Testis (tissue), 2 donors: ENCODE data around the gene KIAA0753.

Source experiments
- POLR2A ChIP-seq: fragments of 450-650 bp; IDR thresholded peaks from one replicate; pipeline ENCODE4 v1.6.1; 2017; ENCODE audit warnings: antibody characterized with exemption, mild to moderate bottlenecking, moderate library complexity
- TF ChIP-seq, protein P1 (sequence below), 3 experiments: fragments of 450-650 bp in 2 of 3; fragments of 200-600 bp in 1 of 3; sonication (generic) in 1 of 3; IDR thresholded peaks; one replicate each; pipeline ENCODE4 v1.5.1; 2016 to 2019; ENCODE audit warnings: antibody characterized with exemption in 3 of 3, mild to moderate bottlenecking in 2 of 3, moderate library complexity in 1 of 3

DNA sequence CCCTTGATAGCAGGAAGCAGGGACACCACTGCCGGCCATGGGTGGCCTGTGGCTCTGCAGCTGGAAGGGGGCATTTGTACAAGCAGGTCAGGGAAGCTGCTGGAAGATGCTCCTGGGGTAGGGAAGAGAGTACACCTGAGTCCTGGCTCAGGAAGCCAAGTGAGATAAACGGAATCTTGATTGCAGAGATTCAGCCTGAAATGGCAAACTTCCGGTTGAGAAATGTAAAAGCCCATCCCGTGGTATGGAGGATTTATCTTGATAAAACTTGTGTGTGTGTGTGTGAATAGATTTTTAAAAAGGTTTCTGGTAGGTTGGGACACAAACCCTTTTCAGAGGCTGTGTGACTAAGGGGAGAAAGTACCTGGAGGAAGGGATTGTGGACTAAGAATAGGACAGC is 40.7 kb upstream of the KIAA0753 start:
- no peak for TF ChIP-seq POLR2A
- TF ChIP-seq, protein P1, sequence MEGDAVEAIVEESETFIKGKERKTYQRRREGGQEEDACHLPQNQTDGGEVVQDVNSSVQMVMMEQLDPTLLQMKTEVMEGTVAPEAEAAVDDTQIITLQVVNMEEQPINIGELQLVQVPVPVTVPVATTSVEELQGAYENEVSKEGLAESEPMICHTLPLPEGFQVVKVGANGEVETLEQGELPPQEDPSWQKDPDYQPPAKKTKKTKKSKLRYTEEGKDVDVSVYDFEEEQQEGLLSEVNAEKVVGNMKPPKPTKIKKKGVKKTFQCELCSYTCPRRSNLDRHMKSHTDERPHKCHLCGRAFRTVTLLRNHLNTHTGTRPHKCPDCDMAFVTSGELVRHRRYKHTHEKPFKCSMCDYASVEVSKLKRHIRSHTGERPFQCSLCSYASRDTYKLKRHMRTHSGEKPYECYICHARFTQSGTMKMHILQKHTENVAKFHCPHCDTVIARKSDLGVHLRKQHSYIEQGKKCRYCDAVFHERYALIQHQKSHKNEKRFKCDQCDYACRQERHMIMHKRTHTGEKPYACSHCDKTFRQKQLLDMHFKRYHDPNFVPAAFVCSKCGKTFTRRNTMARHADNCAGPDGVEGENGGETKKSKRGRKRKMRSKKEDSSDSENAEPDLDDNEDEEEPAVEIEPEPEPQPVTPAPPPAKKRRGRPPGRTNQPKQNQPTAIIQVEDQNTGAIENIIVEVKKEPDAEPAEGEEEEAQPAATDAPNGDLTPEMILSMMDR (IDR thresholded peaks at IDR 0.05), result no peak
